Activated CD8-positive, alpha-beta memory T cell treated with anti-CD3 and anti-CD28 coated beads, Interleukin-2, amount 10 ng/mL, durations not matched to agents 7 days and 5 days (primary cell): ENCODE data around the gene G2E3. TPM values are rescaled to one million over a fixed set of nuclear protein-coding genes. Genes with fewer than 3 reads are reported as not detected.
"Not testable (repeated sequence)": the region's sequence is repeated elsewhere in the genome, so short reads cannot be mapped to it uniquely, and the experiment has no call there.

Experiments used
- ATAC-seq: fragments of 150-1000 bp; cut with Tn5 transposase; one replicate; pipeline ENCODE4 v1.10.0; 2021; ENCODE audit warnings: moderate library complexity
- CTCF ChIA-PET: fragments of 350-600 bp; sonication (Branson Sonifier 250); formaldehyde crosslinking; loops from one replicate; lab custom pipeline; 2021; ENCODE audit warnings: antibody characterized with exemption; lab: Charles Lee
- DNase-seq: peaks from one replicate; pipeline ENCODE4 v3.0.0-alpha.2; 2020
- H3K27ac Mint-ChIP-seq: one replicate; pipeline ENCODE4 v1.8.0; 2021; ENCODE audit warnings: mild to moderate bottlenecking, mixed read lengths
- H3K27me3 Mint-ChIP-seq: one replicate; pipeline ENCODE4 v1.8.0; 2021; ENCODE audit warnings: mixed read lengths
- H3K36me3 Mint-ChIP-seq: one replicate; pipeline ENCODE4 v1.8.0; 2021; ENCODE audit warnings: mild to moderate bottlenecking, mixed read lengths
- H3K4me1 Mint-ChIP-seq: one replicate; pipeline ENCODE4 v1.8.0; 2021; ENCODE audit warnings: mixed read lengths
- H3K4me3 Mint-ChIP-seq: one replicate; pipeline ENCODE4 v1.8.0; 2021; ENCODE audit warnings: mild to moderate bottlenecking, moderate library complexity, mixed read lengths
- H3K9me3 Mint-ChIP-seq: one replicate; pipeline ENCODE4 v1.8.0; 2022; ENCODE audit warnings: low read depth, mixed read lengths
- total RNA-seq, 2 experiments: library from RNA; stranded (reverse); gene quantifications; one replicate each; pipeline ENCODE4 v1.2.3, GENCODE V29; 2021

Gene G2E3
- total RNA-seq, 2 experiments from 2014 or later: 36.2 to 37.7 TPM

DNA sequence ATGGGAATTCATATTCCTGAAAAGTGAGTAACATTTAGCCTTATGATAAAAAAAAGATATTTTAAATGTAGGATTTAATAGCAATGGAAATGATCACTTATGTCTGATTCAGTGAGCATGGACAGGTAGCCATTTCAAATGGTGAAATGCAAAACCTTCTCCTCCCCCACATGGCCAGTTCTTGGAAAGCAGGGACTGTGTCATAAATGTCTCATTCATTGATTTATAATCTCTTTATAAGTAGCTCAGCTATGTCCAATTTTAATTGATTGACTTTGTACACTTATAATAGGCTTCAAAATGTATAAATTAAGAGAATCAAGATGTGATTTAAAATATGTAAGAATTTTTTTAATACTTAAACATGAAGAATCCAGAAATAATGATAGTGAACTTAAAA lies 38.5 kb downstream of the G2E3 start:
- H3K4me3 Mint-ChIP-seq: no peak overlapping the region
- H3K27ac Mint-ChIP-seq: no peak overlapping the region
- no peak for ATAC-seq
- H3K9me3 Mint-ChIP-seq: no peaks in the 10 kb centered on the region
- H3K27me3 Mint-ChIP-seq: no peaks in the 10 kb centered on the region
- CTCF ChIA-PET: no interaction called here
- peaks cover 3% of the 10 kb centered on the region for H3K4me1 Mint-ChIP-seq
- DNase-seq: no peak
- peaks cover 34% of the 10 kb centered on the region for H3K36me3 Mint-ChIP-seq

DNA sequence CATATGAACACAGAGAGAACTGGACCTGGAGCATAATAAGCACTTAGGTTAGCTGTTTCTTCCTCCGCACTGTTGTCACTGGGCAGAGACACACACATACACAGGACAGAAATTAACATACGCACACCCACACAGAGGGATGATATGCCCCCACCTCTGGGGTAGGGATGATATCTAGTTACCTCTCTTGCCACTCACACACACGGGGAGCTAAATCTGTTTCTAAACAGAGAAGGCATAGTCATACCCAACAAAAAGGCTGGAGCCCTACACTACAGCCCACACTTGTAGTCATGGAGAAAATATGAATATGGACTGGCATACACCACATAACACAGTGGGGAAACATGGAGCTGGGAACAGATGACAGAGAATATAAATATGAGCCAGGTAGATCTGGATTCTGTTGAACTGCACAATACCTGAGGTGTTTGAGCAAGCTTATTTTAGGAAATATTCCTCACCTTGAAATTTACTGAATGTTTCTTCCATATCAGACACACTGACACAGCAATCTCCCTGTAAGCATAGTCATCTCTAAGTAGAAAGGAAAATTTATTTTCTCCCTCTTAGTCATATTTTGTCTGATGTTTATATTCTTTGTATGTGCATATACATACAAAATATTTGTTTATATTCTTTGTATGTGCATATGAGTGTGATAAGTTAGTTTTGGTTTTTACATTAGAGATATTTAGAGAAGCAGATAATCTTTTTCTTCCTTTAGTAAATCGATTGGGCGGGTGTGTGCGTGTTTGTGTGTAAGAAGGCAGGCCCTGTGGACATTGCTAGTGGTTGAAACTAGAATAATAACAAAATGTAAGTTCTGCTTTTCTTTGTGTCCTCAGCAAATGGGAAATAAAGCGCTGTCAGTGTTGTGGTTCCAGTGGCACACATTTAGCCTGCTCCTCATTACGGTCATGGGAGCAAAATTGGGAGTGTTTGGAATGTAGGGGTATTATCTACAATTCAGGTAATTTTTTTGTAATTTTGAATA lies 42.3 kb downstream of the G2E3 start:
- ATAC-seq: no peak
- CTCF ChIA-PET: no interaction called here
- Mint-ChIP-seq H3K27me3 (no peaks in the 10 kb centered on the region), H3K36me3 (peaks cover 42% of the 10 kb centered on the region), H3K27ac (no peak overlapping the region), H3K9me3 (no peaks in the 10 kb centered on the region), H3K4me3 (no peak overlapping the region), H3K4me1 (peaks cover 3% of the 10 kb centered on the region)
- DNase-seq: no peak

DNA sequence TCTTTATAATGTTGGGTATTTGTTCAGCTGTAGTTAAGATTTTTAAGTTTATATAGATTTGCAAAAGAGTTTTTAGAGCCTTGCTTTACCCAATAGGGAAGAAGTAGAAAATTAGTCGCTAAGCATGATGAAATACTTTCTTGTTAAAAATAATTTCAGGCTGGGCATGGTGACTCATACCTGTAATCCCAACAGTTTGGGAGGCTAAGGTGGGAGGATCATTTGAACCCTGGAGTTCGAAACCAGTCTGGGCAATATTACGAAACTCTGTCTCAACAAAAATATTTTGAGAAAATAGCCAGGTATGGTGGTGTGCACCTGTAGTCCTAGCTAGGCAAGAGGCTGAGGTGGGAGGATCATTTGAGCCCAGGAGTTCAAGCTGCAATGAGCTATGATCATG lies 44.4 kb downstream of the G2E3 start:
- CTCF ChIA-PET: no interaction called here
- H3K4me3 Mint-ChIP-seq: no peak overlapping the region
- peaks cover 3% of the 10 kb centered on the region for H3K4me1 Mint-ChIP-seq
- DNase-seq (no peak), ATAC-seq (no peak)
- H3K27ac Mint-ChIP-seq: no peak overlapping the region
- H3K27me3 Mint-ChIP-seq: no peaks in the 10 kb centered on the region
- H3K36me3 Mint-ChIP-seq: peaks cover 47% of the 10 kb centered on the region
- H3K9me3 Mint-ChIP-seq: no peaks in the 10 kb centered on the region

DNA sequence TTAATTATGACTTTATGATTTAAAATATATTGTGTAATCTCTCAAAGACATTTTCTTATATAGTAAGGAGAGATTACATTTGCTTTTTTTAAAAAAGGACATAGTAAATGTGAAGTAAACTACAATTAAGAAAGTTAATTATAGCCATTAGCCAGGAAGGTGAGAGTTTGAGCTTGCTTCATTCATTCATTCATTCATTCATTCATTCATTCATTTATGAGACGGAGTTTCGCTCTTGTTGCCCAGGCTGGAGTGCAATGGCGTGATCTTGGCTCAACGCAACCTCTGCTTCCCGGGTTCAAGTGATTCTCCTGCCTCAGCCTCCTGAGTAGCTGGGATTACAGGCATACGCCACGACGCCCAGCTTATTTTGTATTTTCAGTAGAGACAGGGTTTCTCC lies 45.7 kb downstream of the G2E3 start:
- H3K4me1 Mint-ChIP-seq, H3K27me3 Mint-ChIP-seq, H3K4me3 Mint-ChIP-seq, H3K9me3 Mint-ChIP-seq, H3K27ac Mint-ChIP-seq, ATAC-seq, DNase-seq: not testable (repeated sequence)
- CTCF ChIA-PET: interaction anchor here (0.7 kb wide), 1 partner anchor 15 kb away, joined by 3 read pairs; no protein-coding TSS in a partner anchor
- peaks cover 42% of the 10 kb centered on the region for H3K36me3 Mint-ChIP-seq

DNA sequence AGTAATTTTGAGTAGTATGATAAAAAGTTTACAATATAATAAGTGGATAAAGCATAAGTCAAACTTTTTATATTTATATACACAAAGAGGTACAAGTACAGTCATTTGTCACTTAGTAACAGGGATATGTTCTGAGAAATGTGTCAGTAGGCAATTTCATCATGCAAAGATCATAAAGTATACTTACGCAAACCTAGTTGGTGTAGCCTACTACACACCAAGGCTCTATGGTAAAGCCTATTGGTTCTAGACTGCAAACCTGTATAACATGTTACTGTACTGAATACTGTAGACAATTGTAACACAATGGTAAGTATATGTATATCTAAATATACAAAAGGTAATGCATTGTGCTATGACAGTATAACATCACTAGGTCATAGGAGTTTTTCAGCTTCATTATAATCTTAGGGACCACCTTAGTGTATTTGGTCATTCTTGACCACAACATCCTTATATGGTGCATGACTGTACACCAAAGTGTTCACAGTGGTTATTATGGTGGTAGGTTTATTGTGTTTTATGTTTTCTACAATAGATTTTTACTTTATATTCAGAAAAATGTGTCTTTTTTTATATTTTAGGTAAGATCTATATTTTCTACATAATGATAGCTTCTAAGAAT lies 48.3 kb downstream of the G2E3 start:
- no peak overlapping the region for H3K27ac Mint-ChIP-seq
- peaks cover 3% of the 10 kb centered on the region for H3K4me1 Mint-ChIP-seq
- H3K9me3 Mint-ChIP-seq: no peaks in the 10 kb centered on the region
- DNase-seq (no peak), ATAC-seq (peak; percentile 51)
- no peaks in the 10 kb centered on the region for H3K27me3 Mint-ChIP-seq
- CTCF ChIA-PET: interaction anchor here (1.4 kb wide), 1 partner anchor 11 kb away, joined by 3 read pairs; no protein-coding TSS in a partner anchor
- peaks cover 39% of the 10 kb centered on the region for H3K36me3 Mint-ChIP-seq
- no peak overlapping the region for H3K4me3 Mint-ChIP-seq

DNA sequence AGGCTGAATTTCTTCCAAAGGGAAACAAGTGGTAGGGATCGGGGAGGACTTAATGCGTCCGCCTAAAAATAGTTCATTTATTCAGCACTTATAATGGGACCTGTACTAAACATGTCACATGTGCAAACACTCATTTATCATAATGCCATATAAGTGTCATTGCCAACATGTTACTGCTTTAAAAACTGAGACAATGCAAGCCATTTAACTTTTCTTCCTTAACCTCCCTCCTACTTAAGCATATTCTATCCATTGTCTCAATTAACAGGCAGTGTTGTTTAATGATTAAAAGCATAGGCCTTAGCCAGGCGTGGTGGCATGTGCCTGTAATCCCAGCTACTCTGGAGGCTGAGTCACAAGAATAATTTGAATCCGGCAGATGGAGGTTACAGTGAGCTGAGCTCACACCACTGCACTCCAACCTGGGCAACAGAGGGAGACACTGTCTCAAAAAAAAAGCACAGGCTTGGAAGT lies 49.6 kb downstream of the G2E3 start:
- H3K4me1 Mint-ChIP-seq: peaks cover 3% of the 10 kb centered on the region
- H3K36me3 Mint-ChIP-seq: peaks cover 36% of the 10 kb centered on the region
- no peak for DNase-seq
- ATAC-seq: no peak
- no peaks in the 10 kb centered on the region for H3K9me3 Mint-ChIP-seq
- H3K27ac Mint-ChIP-seq: no peak overlapping the region
- CTCF ChIA-PET: no interaction called here
- H3K27me3 Mint-ChIP-seq: no peaks in the 10 kb centered on the region
- H3K4me3 Mint-ChIP-seq: no peak overlapping the region

DNA sequence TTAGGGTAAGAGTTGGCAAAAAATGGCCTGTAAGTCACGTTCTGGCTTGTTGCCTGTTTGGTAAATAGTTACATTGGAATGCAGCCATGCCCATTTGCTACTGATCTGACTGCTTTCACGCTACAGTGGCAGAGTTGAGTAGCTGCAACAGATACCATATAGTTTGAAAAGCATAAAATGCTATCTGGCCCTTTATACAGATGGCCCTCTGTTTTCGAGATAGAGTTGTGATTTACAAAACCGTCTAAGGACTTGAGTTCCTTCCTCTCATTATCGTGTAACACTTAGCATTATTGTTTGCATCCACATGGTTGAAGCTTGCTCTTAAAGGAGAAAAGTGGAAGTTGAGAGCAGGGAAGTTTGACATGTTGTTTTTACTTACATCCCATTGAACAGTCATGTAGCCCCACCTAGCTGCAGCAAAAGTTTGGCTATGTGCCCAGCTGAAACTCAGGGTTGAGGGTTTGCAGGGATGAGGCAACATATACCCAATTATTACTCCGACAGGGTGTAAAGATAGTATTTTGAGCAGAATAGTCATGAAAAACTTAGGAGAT lies 51.9 kb downstream of the G2E3 start:
- DNase-seq (no peak), ATAC-seq (no peak)
- Mint-ChIP-seq H3K4me1 (peaks cover 3% of the 10 kb centered on the region), H3K36me3 (peaks cover 31% of the 10 kb centered on the region), H3K27ac (no peak overlapping the region), H3K9me3 (no peaks in the 10 kb centered on the region), H3K4me3 (no peak overlapping the region), H3K27me3 (no peaks in the 10 kb centered on the region)
- CTCF ChIA-PET: no interaction called here

DNA sequence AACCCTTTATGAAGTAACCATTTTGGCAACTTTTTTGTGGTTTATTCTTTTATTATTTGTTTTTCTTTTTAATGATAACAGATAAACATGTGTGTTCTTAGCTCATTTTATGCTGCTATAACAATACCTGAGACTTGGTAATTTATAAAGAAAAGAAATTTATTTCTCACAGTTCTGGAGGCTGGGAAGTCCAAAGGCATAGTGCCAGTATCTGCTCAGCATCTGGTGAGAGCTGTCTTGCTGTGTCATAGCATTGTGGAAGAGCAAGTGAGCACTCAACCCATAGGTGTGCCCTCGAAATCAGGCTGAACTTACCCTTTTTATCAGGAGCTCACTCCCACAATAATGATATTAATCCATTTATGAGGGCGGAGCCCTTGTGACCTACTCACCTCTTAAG lies 55.2 kb downstream of the G2E3 start:
- CTCF ChIA-PET: interaction anchor here (0.5 kb wide), 1 partner anchor 417 kb away, joined by 3 read pairs; no protein-coding TSS in a partner anchor
- ATAC-seq (no peak), DNase-seq (no peak)
- Mint-ChIP-seq H3K4me1 (no peaks in the 10 kb centered on the region), H3K36me3 (peaks cover 29% of the 10 kb centered on the region), H3K4me3 (no peak overlapping the region), H3K27me3 (no peaks in the 10 kb centered on the region), H3K9me3 (no peaks in the 10 kb centered on the region), H3K27ac (no peak overlapping the region)

DNA sequence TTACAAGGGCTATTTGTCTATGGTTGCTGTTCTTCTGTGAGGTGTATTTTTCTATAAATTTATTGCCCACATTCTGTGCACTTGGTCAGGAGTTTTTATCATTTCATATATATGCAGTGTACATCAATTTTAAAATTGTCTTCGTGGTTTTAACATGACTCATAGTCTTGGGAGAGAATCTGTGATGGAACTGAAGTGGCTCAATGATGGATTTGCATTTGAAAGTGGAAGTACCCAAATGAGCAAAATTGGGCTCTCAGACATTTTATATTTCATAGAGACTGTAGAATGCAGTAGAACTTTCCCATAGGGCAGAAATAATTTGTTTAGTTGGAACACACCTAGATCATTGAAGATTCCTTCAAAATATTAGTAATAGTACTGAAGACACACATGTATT lies 61.2 kb downstream of the G2E3 start:
- CTCF ChIA-PET: no interaction called here
- no peak for DNase-seq
- Mint-ChIP-seq H3K9me3 (no peaks in the 10 kb centered on the region), H3K36me3 (peaks cover 18% of the 10 kb centered on the region), H3K27ac (no peak overlapping the region), H3K27me3 (no peaks in the 10 kb centered on the region), H3K4me1 (peaks cover 32% of the 10 kb centered on the region), H3K4me3 (peak overlapping the region; percentile 51)
- ATAC-seq: no peak

DNA sequence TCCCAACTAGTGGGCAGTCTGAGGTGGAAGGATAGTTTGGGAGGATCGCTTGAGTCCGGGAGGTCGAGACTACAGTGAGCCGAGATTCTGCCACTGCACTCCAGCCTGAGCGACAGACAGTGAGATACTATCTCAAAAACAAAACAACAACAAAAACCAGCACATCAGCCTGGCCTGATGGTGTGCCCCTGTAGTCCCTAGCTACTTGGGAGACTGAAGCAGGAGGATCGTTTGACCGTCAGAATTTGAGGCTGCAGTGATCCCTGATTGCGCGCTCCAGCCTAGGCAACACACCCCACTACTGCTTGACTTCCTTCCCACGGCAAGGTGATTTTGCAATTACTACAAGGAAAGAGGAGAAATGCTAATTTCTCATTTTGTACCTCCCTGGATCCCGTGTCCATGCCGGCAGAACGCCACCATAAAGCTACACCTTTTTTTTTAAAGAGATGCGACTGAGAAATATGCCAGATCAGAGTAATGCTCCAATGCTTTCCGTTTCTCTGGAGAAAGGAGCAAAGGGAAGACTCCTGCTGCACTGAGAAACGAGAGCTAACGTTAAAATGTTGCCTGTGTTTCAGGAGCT lies 62.5 kb downstream of the G2E3 start:
- ATAC-seq: peak; percentile 6
- CTCF ChIA-PET: interaction anchor here (1.2 to 1.6 kb wide), 4 partner anchors 10 to 1633 kb away, joined by 3 to 7 read pairs (median 4); no protein-coding TSS in a partner anchor
- peaks cover 13% of the 10 kb centered on the region for H3K36me3 Mint-ChIP-seq
- H3K4me3 Mint-ChIP-seq: peak overlapping the region; percentile 83
- H3K27ac Mint-ChIP-seq: peak overlapping the region; percentile 93
- peak; percentile 40 for DNase-seq
- no peaks in the 10 kb centered on the region for H3K9me3 Mint-ChIP-seq
- no peaks in the 10 kb centered on the region for H3K27me3 Mint-ChIP-seq
- peaks cover 35% of the 10 kb centered on the region for H3K4me1 Mint-ChIP-seq

DNA sequence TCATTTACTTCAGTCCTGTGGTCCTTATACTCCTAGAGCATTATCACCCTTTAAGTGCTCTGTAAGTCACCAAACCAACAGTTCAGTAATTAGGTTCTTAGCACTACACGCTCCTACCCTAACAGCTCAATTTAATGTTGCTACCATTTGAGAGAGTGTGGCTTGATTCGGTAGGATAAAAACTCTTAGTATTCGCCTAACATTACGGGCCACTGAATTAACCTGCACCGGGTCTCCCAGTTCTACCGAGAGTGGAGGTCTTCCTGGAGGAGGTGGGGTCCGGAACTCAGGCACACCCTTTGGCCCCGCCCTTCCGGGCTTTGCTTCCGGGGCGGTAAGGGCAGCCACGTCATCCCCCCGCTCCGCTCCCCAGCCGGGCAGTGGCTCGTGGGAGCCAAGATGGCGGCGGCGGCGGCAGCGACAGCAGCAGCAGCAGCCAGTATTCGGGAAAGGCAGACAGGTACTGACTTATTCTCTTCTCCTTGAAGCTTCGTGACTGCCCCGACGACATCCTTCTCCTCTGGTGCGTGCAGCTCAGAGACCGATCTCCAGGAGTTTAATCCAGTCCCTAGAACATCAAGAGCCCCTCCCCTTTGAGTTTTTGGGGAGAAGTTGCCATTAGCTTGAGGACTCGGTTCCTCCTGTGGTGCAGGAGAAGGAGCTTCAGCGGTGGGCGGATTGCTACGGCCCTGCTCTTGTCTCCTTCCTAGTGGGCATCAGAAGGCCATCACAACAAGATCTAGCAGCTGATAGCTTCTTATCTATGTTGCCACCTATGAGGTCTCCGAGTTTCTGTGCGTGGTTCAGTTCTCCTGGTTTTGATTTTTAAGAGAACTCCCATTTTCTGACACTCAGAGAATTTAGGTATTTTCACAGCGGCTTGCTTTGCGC lies 63.2 kb downstream of the G2E3 start, which contains the start of gene SCFD1:
Gene SCFD1, plus strand, starts transcription at position 380 of the 891 bp plus-strand sequence. Its CDS starts 20 bp downstream, at position 400.
- peak within 1 kb of the TSS; percentile 93 for H3K27ac Mint-ChIP-seq
- H3K4me3 Mint-ChIP-seq: peak within 1 kb of the TSS; percentile 83
- ATAC-seq (peak; percentile 99), DNase-seq (peak; percentile 96)
- H3K4me1 Mint-ChIP-seq: peaks cover 39% of the 10 kb centered on the region
- no peaks in the 10 kb centered on the region for H3K27me3 Mint-ChIP-seq
- H3K9me3 Mint-ChIP-seq: no peaks in the 10 kb centered on the region
- CTCF ChIA-PET: interaction anchor here (1.2 to 1.6 kb wide), 5 partner anchors 10 to 1633 kb away, joined by 3 to 7 read pairs (median 3); partner anchors contain the start of gene HECTD1
- peaks cover 16% of the 10 kb centered on the region for H3K36me3 Mint-ChIP-seq
